Measurements from ENCODE around the gene TAS1R1.
"Not testable (repeated sequence)": the region's sequence is repeated elsewhere in the genome, so short reads cannot be mapped to it uniquely, and the experiment has no call there.

TAS1R1 gene

DNA sequence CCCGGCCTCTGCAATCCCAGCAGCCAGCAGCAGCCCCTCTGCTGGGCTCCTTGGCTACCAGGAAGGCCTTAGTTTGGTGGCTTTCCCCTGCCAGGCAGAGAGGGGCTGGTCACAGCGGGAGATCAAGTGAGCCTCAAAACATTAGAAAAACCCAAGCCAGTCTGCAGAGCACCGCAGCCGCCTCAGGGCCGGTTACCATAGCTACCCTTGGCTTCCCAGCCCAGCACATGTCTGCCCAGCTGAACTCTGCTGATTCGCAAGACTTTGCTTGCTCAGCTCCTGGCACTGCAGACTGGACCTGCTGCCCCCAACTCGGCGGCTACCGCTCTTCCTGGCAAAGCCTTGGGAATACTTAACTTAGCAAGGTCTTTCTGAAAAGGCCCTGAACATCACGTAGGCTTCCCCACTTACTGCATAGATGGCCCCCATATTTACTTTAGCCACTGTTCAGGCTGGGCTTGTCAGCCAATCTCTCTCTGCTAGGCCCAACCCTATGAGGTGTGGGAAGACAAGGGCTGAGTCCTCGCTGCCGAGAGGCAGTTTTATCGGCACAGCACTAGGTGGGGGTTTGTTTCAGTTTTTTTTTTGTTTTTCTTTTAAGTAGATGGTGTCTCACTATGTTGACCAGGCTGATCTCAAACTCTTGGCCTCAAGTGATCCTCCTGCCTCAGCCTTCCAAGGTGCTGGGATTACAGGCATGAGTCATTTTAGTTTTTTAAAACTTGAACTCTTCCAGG, 35.0 kb upstream of the TAS1R1 start:
- in situ Hi-C loops (cut with HindIII; ENCODE audit: low sequenced_read_pairs), result no loop called here

DNA sequence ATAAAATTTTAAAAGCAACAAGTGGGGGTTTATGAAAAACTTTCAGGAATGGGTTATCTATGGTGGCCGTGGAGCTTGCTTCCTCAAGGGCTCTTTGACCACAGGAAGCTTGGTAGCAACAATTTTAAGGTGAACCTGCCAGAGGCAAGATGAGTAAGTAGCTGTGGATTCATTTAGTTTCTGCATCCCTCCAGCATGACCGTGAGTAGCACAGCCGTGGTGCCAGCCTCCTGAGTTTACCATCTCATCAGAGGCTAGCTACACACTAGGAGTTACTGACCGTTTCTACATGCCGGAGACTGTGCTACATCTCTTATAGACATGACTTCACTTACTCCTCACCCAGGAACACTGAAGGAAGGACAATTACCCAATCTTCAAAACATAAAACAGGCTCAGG, 33.6 kb upstream of the TAS1R1 start:
- in situ Hi-C loops (cut with HindIII; ENCODE audit: low sequenced_read_pairs), result no loop called here

DNA sequence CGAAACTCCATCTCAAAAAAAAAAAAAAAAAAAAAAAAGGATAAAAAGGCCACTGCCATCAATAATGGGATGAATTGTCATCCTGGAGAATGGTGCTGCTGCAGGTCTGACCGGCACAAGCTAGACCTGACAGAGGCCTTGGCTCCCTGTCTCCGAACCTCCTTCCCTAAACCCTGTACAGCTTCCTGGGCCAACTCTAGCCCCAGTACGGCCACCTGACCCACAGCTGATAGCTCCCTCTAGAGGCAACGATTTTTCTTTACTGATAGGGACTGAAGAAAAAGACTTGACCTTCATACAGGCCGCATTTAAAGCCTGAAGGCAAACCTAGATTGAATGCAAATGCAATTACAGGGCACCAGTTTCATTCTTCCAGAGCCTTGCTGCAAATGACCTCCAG, 31.5 kb upstream of the TAS1R1 start:
- in situ Hi-C loops (cut with HindIII; ENCODE audit: low sequenced_read_pairs), result no loop called here

DNA sequence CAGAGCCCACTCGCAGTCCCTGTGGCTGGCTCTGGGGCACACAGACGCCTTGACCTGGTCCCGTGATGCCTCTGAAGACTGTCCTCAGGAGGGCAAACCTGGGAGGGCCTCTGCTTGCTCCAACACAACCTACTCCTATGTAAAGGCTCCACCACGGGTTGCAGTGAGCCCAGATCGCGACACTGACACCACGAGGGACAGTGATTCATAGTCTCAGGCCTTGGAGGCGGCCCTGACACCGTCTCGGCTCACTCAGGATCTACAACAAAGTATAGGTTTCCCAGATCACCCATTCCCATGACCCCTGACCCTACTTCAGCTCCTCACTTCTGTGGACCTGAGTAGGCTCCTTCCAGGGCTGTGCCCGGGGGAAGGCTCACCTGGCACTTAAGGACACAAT, 28.8 kb upstream of the TAS1R1 start:
- in situ Hi-C loops (cut with HindIII; ENCODE audit: low sequenced_read_pairs), result no loop called here

DNA sequence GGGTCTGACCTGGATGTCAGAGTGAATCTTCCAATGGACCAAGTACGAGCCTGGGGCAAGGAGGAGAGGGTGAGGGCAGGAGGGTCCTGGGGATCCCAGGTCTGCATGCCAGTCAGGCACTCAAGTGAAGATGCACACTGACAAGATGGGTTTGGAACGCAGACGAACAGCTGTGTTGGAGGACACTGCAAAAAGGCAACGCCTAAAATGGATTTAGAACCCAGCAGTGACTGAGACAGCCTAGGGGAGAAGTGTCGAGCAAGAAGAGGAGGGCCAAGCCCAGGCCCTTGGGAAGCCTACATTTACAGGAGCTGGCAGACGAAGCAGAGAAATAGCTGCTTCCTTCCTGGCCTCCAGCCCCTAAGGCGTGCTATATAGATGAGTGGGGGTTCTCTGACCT, 26.6 kb upstream of the TAS1R1 start:
- in situ Hi-C loops (cut with HindIII; ENCODE audit: low sequenced_read_pairs), result no loop called here

DNA sequence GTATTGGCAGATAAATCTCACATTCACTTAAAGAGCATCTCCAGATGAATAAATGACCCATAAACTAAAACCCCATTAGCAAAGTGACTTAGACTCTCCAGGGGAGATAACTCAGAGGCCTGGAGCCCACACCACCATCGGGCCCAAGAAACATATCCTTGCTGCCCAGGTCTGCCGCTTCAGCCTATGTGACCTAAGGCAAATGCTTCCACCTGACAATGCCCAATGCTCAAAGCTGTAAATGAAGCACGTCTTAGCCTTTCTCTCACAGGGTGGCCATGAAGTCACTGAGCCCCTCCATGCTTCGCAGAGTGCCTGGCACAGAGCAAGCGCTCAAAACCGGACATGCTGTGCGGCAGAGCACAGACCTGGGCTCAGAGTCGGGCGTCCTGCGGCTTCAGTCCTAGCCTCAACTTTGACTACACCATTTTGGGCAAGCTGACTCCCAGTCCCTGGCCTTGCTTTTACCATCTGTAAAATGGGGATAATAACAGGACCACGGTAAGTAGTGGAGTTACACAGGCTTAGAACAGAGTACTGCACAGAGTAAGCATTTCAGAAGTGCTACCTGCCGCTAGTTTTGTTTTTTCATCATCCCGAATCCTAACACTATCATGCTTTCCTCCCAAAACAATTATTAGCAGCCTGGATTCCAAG, 24.5 kb upstream of the TAS1R1 start:
- in situ Hi-C loops (cut with HindIII; ENCODE audit: low sequenced_read_pairs), result no loop called here

DNA sequence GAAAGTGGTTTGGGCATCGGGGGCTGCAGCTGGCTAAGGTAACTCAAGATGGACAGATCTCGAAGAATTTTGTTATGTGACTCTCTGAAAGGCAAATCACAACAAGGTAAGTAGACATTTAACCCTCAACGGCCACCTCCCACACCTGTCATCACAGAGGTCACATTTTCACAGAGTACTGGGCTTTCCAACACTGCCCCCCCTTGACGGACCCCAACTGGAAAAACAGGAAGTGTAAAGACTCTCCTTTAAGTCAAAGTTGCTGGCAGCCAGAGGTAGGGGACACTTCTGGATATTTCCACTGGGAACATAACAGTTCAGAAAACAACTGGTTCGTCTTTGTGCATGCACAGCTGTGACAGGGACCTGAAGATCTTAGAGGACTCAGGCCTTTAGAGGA, 23.1 kb upstream of the TAS1R1 start:
- in situ Hi-C loops (cut with HindIII; ENCODE audit: low sequenced_read_pairs), result no loop called here

DNA sequence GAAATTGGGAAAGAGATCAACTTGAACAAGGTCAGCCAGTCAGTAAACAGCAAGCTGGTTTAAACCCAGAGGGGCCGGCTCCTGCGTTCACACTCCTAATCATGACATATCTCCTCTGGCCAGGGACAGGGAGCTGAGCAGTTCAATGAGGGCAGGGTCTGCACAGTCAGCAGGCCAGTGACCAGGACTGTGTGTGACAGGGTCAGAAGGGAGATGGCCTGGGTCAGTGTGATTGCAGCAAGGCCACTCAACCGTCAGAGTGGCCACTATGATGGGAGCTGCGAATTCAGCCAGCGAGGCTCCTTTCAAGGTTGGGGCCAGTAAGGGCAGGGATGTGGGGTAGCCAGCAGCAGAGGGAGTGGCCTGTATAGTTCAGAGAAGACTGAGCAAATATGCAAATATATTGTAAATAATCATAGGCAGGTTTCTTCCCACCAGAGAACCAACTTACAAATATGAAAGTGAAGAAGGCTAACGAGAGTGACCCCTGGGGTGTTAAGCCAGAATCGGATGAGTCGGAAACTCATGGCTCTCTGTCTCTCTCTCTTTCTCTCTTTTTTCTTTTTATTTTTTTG, 20.8 kb upstream of the TAS1R1 start:
- in situ Hi-C loops (cut with HindIII; ENCODE audit: low sequenced_read_pairs), result no loop called here

DNA sequence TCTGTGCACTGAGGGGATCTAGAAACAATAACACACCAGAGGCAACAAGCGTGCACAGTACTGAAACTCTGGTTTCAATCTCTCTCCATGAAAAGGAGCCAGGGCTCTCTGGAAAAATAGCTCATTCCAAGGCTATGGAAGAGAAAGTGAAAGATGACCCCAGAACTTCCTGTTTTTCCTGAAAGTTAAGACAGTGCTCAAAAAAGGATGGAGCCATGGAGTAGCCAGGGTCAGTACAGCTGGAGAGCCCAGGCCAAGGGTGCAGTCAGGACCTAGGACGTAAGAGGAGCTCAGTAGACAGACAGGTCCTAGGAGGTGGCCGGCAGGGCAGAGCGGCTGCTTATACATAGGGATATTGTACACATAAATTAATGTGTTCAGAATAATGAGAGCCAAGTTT, 19.9 kb upstream of the TAS1R1 start:
- in situ Hi-C loops (cut with HindIII; ENCODE audit: low sequenced_read_pairs), result no loop called here

DNA sequence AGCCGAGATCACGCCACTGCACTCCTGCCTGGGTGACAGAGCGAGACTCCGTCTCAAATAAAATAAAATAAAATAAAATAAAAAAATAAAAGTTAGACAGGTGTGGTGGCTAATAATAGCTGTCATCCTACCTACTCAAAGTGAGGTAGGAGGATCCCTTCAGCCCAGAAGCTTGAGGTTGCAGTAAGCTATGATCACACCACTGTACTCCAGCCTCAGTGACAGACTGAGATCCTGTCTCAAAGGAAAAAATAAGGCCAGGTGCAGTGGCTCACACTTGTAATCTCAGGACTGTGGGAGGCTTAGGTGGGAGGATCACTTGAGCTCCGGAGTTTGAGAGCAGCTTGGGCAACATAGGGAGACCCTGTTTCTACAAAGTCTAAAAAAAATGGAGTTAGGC, 18.8 kb upstream of the TAS1R1 start:
- in situ Hi-C loops (cut with HindIII; ENCODE audit: low sequenced_read_pairs), result no loop called here

DNA sequence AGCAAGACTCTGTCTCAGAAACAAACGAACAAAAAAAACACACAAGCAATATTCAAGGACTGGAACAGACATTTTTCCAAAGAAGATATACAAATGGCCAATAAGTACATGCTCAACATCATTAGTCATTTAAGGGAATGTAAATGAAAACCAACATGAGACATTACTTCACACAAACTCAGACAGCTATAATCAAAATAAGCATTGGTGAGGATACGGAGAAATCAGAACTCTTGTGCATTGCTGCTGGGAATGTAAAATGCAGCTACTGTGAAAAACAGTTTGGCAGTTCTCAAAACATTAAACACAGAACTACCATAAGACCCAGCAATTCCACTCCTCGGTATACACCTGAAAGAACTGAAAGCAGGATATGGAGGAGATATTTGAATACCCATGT, 16.2 kb upstream of the TAS1R1 start:
- in situ Hi-C loops (cut with HindIII; ENCODE audit: low sequenced_read_pairs), result no loop called here

DNA sequence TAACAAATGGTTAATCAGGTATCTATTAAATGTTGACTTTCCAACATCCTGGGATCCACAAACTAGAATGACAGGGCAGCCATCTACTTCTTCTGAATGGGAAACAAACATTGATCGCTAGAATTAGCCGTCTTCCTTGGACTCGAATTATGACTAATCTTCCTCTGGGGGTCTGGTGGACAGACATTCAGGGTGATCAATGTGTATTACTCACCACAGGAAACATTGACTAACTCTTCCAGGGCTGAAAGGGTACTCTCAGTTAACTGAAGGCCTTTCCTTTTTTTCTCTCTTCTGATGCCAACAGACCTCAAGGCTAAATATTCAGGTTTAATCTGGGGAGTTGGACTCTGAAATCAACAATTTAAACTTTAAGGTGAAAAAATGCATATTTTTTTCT, 10.3 kb upstream of the TAS1R1 start:
- in situ Hi-C loops (cut with HindIII; ENCODE audit: low sequenced_read_pairs), result no loop called here

DNA sequence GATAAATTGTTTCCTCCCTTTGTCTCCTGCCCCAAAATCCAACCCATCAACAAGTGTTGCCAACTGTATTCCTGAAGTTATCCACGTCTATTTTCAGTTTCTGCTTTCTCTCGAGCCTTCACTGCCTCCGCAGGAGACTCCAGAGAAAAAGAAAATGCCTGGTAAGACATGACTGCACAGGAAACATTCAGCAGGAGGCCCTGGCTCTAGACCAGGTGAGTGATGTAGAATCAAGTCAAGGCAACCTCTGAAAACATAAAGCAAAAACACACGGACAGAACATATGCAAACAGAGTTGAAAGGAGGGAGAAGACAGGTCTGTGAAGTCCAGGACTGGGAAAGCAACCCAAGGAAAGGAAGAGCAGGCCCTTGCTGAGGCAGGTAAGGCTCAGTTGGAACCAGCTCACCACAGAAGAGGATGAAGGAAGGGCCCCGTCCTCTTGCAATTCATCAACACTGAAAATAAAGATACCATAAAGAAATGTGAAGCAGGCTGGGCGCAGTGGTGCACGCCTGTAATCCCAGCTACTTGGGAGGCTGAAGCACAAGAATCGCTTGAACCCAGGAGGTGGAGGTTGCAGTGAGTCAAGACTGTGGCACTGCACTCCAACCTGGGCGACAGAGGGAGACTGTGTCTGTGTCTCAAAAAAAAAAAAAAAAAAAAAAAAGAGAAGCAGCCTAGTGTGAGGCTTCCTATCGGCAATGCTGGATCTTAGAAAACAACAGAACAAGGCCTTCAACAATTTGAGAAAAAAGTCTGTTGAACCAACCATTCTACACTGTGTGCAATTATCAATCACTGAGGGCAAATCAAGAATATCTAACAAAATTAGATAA, 9.6 kb upstream of the TAS1R1 start:
- in situ Hi-C loops (cut with HindIII; ENCODE audit: low sequenced_read_pairs), result no loop called here

DNA sequence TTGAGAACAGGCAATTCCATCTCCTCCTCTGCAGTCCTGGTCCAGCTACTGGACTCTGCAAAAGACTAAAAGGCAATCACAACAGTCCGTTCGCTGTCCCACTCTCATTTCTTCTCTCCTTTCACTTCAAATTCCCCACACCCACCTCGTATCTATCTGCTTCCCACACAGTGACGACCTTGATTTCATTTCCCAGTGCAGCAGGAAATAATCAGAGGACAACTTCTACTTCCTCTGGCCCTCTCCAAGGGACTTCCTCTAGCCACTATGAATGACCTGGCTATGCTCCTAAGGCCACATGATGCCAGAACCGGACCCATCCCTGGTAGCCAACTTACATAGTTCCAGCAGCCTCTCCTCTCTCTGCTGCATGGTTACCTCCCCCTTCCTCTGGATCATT, 8.8 kb upstream of the TAS1R1 start:
- in situ Hi-C loops (cut with HindIII; ENCODE audit: low sequenced_read_pairs), result no loop called here

DNA sequence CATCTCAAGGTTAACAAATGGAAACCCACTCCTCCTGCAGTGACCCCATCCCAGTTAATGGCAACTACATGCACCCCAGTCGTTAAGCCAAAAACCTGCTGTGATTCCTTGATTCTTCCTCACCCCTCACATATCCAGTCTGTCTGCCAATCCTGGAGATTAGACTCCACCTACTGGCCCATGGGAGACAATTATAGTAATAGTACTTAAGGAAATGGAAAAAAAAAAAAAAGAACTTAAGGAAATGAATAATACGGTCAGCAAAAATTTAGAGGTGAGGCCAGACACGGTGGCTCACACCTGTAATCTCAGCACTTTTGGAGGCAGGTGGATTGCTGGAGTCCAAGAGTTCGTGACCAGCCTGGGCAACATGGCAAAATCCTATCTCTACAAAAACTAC, 7.8 kb upstream of the TAS1R1 start:
- in situ Hi-C loops (cut with HindIII; ENCODE audit: low sequenced_read_pairs), result no loop called here

DNA sequence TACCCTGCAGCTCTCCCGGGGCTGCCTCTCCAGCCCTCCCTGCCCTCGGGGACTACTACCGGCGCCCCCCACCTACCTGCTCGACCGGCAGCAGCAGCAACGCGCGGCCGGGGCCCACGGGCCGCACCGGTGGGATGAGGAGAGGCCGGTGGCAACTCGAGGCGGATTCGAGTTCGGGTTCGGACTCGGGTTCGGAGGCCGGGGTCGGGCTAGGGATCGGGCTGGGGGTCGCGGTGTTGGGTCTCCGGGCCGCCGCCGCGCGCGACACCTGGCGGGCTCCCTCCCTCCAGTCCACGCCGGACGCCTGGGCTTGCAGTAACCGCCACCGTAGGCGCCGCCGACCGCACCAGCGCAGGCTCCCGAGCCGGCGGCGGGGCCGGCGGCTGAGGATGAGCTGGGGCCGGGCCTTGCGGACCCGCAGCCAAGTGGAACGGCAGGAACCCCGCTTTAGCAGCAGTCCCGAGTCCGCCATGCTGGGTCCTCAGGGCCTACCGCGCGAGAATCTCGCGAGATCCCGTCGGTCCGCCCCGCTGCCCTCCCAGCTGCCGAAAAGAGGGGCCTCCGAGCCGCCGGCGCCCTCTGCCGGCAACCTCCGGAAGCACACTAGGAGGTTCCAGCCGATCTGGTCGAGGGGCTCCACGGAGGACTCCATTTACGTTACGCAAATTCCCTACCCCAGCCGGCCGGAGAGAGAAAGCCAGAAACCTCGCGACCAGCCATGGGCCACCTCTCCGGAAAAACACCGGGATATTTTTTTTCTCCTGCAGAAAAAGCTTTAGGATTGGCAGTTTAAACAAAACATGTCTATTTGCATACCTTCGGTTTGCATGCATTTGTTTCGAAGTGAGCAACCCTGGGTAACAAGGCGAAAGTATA, 838 bp upstream of the TAS1R1 start, which contains the start of gene NOL9:
NOL9 (minus strand) TSS at position 483 of the 876 bp plus-strand sequence; CDS start at position 472, 11 bp downstream.
- in situ Hi-C loops (cut with HindIII; ENCODE audit: low sequenced_read_pairs), result no loop called here

DNA sequence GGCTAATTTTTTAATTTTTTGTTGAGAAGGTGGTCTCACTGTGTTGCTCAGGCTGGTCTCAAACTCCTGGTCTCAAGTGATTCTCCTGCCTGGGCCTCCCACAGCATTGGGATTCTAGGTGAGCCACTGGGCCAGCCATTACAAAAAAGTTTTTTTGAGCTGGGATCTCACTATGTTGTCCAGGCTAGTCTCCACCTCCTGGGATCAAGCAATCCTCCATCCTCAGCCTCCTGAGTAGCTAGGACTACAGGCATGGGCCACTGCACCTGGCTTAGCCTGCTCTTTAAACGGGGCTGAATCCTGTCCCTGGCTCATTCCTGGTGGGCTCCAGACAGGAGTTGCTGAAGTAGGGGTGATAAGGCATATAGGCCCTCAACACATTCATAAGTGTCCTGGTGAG, 2.5 kb downstream of the TAS1R1 start:
- in situ Hi-C loops (cut with HindIII; ENCODE audit: low sequenced_read_pairs), result no loop called here

DNA sequence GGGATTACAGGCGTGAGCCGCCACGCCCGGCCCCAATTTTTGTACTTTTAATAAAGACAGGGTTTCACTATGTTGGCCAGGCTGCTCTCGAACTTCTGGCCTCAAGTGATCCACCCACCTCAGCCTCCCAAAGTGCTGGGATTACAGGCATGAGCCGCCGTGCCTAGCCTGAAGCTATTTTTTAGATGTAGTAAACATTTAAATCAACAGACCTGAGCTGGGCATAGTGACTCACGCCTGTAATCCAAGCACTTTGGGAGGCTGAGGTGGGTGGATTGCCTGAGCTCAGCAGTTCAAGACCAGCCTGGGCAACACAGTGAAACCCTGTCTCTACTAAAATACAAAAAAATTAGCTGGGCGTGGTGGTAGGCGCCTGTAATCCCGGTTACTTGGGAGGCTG, 4.1 kb downstream of the TAS1R1 start:
- in situ Hi-C loops (cut with HindIII; ENCODE audit: low sequenced_read_pairs), result not testable (repeated sequence)

DNA sequence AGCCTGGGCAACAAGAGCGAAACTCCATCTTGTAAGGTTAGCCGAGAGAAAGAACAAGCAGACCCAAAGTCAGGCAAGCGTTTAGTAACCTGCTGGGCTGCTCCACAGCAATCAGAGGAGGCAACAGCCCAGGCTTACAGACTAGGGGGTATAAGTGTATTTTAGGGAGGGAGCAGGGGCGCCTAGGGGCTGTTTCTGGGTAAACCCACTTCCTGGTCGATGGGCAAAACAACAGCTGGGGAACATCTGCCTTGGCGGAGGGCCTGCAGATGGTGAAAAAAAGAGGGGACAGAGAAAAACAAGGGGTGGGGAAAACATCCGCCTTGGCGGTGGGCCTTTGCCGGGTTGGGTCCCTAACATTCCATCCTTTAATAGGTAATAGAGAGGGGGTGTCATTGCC, 5.2 kb downstream of the TAS1R1 start:
- in situ Hi-C loops (cut with HindIII; ENCODE audit: low sequenced_read_pairs), result no loop called here

DNA sequence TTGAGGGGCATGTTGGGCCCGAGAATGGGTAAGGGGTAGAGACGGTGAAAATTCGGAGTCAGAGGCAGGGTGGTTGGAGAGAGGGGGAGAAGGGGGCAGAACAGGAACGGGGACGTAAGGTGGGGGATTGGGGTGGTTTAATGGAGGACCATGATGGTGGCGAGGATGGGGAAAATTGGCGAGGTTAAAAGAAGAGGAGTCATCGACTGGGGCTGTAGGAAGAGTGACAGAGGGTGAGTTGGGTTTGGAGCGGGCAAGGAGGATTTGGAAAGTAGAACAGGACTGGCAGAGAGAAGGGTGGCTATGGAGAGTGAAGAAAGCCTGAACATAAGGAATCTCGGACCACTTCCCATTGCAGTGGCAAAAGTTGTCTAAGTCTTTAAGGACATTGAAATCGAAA, 13.9 kb downstream of the TAS1R1 start:
- in situ Hi-C loops (cut with HindIII; ENCODE audit: low sequenced_read_pairs), result no loop called here

DNA sequence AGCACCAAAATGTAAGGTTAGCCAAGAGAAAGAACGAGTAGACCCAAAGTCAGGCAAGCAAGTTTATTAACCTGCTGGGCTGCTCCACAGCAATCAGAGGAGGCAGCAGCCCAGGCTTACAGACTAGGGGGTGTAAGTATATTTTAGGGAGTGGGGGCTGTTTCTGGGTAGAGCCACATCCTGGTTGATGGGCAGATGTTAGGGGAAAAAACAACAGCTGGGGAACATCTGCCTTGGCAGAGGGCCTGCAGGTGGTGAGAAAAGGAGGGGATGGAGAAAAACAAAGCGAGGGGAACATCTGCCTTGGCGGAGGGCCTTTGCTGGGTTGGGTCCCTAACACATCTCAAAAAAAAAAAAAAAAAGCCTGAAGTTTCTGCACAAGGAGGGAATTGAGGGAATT, 15.0 kb downstream of the TAS1R1 start:
- in situ Hi-C loops (cut with HindIII; ENCODE audit: low sequenced_read_pairs), result no loop called here

All from DLD1 (cell line).